HepG2 (cell line): ENCODE measurements around the gene SPRYD3. TPM values are rescaled to one million over a fixed set of nuclear protein-coding genes. Genes with fewer than 3 reads are reported as not detected.
A peak's percentile ranks its signal among the peaks of the same experiment; 100 is the strongest.

Experiments
- ATAC-seq: fragments of 200-7000 bp; cut with Tn5 transposase; 3 replicates; pipeline ENCODE4 v1.9.1; 2020; ENCODE audit warnings: mild to moderate bottlenecking, moderate library complexity
- BruUV-seq: library from RNA; stranded (reverse); fragments of 400-500 nt; replicated peaks from 2 replicates; lab custom pipeline; 2021; lab: Mats Ljungman, UMichigan
- CTCF ChIA-PET: fragments of 300-600 bp; formaldehyde crosslinking; extraction: SDS; loops from one replicate; lab custom pipeline; 2021; ENCODE audit warnings: low total read pairs, inconsistent platforms, low intra/inter-chr PET ratio; lab: Yijun Ruan, JAX
- POLR2A ChIA-PET: fragments of 350-600 bp; sonication (Branson Sonifier 250); formaldehyde crosslinking; loops from one replicate; lab custom pipeline; 2020; ENCODE audit warnings: antibody characterized with exemption, inconsistent platforms; lab: Yijun Ruan, JAX
- DNase-seq: peaks from one replicate; pipeline ENCODE4 v3.0.0-alpha.2; 2015; ENCODE audit warnings: low spot score
- FAIRE-seq: peaks from 3 replicates; lab custom pipeline; 2011; peaks lifted over from hg19 to GRCh38; lab: Jason Lieb, UNC
- H2AFZ ChIP-seq: one replicate; pipeline ENCODE4 v1.6.1; 2011; ENCODE audit warnings: low read length, inconsistent platforms
- H3K27ac ChIP-seq: fragments of 300-600 bp; 3 replicates; pipeline ENCODE4 v1.8.0; 2011; ENCODE audit warnings: mixed run types, mild to moderate bottlenecking, mixed read lengths, low read length, inconsistent platforms; ENCODE audit not compliant: insufficient read depth; ENCODE audit errors: extremely low read length
- H3K27me3 ChIP-seq, 2 experiments: fragments of 200-600 bp in 1 of 2; 2 replicates in 1 of 2; 3 replicates in 1 of 2; pipeline versions ENCODE4 v1.6.0 to v1.8.0; 2011; ENCODE audit warnings: low read length in 2 of 2, mild to moderate bottlenecking in 2 of 2, moderate library complexity in 2 of 2, inconsistent platforms in 1 of 2; ENCODE audit not compliant: insufficient read depth in 2 of 2, control insufficient read depth in 1 of 2
- H3K36me3 ChIP-seq, 2 experiments: fragments of 200-600 bp in 1 of 2; replicated peaks in 1 of 2; 2 replicates in 1 of 2; 3 replicates in 1 of 2; pipeline versions ENCODE4 v1.5.1 to v1.8.0; 2011; ENCODE audit warnings: low read length in 2 of 2, inconsistent platforms in 1 of 2; ENCODE audit not compliant: insufficient read depth in 2 of 2, control insufficient read depth in 1 of 2
- H3K4me1 ChIP-seq: 2 replicates; pipeline ENCODE4 v1.5.1; 2012; ENCODE audit warnings: low read length, inconsistent platforms; ENCODE audit not compliant: insufficient read depth
- H3K4me2 ChIP-seq: 2 replicates; pipeline ENCODE4 v1.6.0; 2011; ENCODE audit warnings: low read depth, low read length, inconsistent platforms
- H3K4me3 ChIP-seq, 3 experiments: fragments of 200-600 bp in 1 of 3; sonication (generic), shearing (Covaris generic) in 1 of 3; replicated peaks in 1 of 3; 2 replicates each; pipeline ENCODE4 v1.5.1; 2011 to 2016; ENCODE audit warnings: low read length in 3 of 3, inconsistent platforms in 2 of 3, low read depth in 2 of 3, mild to moderate bottlenecking in 2 of 3, control low read depth in 1 of 3, mixed read lengths in 1 of 3; ENCODE audit not compliant: insufficient read depth in 1 of 3
- H3K79me2 ChIP-seq: one replicate; pipeline ENCODE4 v1.6.1; 2011; ENCODE audit warnings: low read length, inconsistent platforms; ENCODE audit not compliant: insufficient read depth
- H3K9ac ChIP-seq: 2 replicates; pipeline ENCODE4 v1.6.0; 2011; ENCODE audit warnings: mild to moderate bottlenecking, low read depth, low read length, inconsistent platforms; ENCODE audit not compliant: insufficient read depth
- H3K9me3 ChIP-seq: 2 replicates; pipeline ENCODE4 v1.5.1; 2012; ENCODE audit warnings: mild to moderate bottlenecking, low read length
- H4K20me1 ChIP-seq: 2 replicates; pipeline ENCODE4 v1.6.0; 2011; ENCODE audit warnings: inconsistent platforms, mild to moderate bottlenecking, low read length, moderate library complexity; ENCODE audit not compliant: insufficient read depth
- AHR ChIP-seq: IDR thresholded peaks from 2 replicates; pipeline ENCODE4 v1.6.1; 2018; ENCODE audit warnings: missing genetic modification reagents, missing compliant biosample characterization
- GATAD1 ChIP-seq: IDR thresholded peaks from 2 replicates; pipeline ENCODE4 v1.6.1; 2016; ENCODE audit warnings: missing genetic modification reagents, missing compliant biosample characterization
- NONO ChIP-seq, 2 experiments: fragments of 450-650 bp in 1 of 2; sonication (generic) in 1 of 2; formaldehyde crosslinking in 1 of 2; IDR thresholded peaks in 1 of 2; conservative IDR thresholded peaks in 1 of 2; 2 replicates each; pipeline versions ENCODE4 v1.6.1 to v1.8.0; 2017 to 2022; ENCODE audit warnings: mild to moderate bottlenecking in 1 of 2, missing genetic modification reagents in 1 of 2, moderate library complexity in 1 of 2
- NR2C2 ChIP-seq: sonication (generic); formaldehyde crosslinking; IDR thresholded peaks from 2 replicates; pipeline ENCODE4 v1.4.0; 2020; ENCODE audit warnings: missing genetic modification reagents, mild to moderate bottlenecking, moderate library complexity, borderline replicate concordance
- RORA ChIP-seq: sonication (generic); formaldehyde crosslinking; IDR thresholded peaks from 2 replicates; pipeline ENCODE4 v1.5.0; 2020; ENCODE audit warnings: mild to moderate bottlenecking, missing genetic modification reagents, moderate library complexity
- SIX1 ChIP-seq: sonication (generic); formaldehyde crosslinking; IDR thresholded peaks from 2 replicates; pipeline ENCODE4 v1.4.0; 2020; ENCODE audit warnings: missing genetic modification reagents, borderline replicate concordance
- SNRNP70 ChIP-seq: fragments of 200-400 bp; formaldehyde crosslinking; IDR thresholded peaks from 2 replicates; pipeline ENCODE4 v1.6.1; 2017; ENCODE audit warnings: mild to moderate bottlenecking, low read depth, low read length, moderate library complexity
- SOX13 ChIP-seq, 3 experiments: fragments of 450-650 bp in 1 of 3; sonication (generic) in 1 of 3; formaldehyde crosslinking in 1 of 3; IDR thresholded peaks in 2 of 3; conservative IDR thresholded peaks in 1 of 3; 2 replicates each; pipeline versions ENCODE4 v1.5.0 to v1.6.1; 2016 to 2020; ENCODE audit warnings: antibody characterized with exemption in 1 of 3, mild to moderate bottlenecking in 1 of 3, missing compliant biosample characterization in 1 of 3, missing genetic modification reagents in 1 of 3, moderate library complexity in 1 of 3
- SP2 ChIP-seq: sonication (generic); formaldehyde crosslinking; IDR thresholded peaks from 2 replicates; pipeline ENCODE4 v1.5.1; 2020; ENCODE audit warnings: mild to moderate bottlenecking, missing genetic modification reagents
- TAF1 ChIP-seq: sonication (generic); formaldehyde crosslinking; IDR thresholded peaks from 2 replicates; pipeline ENCODE4 v1.4.0; 2020; ENCODE audit warnings: missing genetic modification reagents
- TCF7 ChIP-seq: sonication (generic); IDR thresholded peaks from 2 replicates; pipeline ENCODE4 v1.6.1; 2016; ENCODE audit warnings: antibody characterized with exemption, low read depth
- TMF1 ChIP-seq: sonication (generic); formaldehyde crosslinking; IDR thresholded peaks from 2 replicates; pipeline ENCODE4 v1.8.1; 2022; ENCODE audit warnings: low read depth, missing genetic modification reagents
- ZNF343 ChIP-seq: sonication (generic); formaldehyde crosslinking; IDR thresholded peaks from 2 replicates; pipeline ENCODE4 v1.4.0; 2020; ENCODE audit warnings: mild to moderate bottlenecking, missing genetic modification reagents
- ZNF431 ChIP-seq: sonication (generic); formaldehyde crosslinking; IDR thresholded peaks from 2 replicates; pipeline ENCODE4 v1.9.0; 2022; ENCODE audit warnings: missing genetic modification reagents, low read depth, mild to moderate bottlenecking, borderline replicate concordance
- ZNF598 ChIP-seq: sonication (generic); formaldehyde crosslinking; IDR thresholded peaks from 2 replicates; pipeline ENCODE4 v1.5.1; 2020; ENCODE audit warnings: mild to moderate bottlenecking, missing genetic modification reagents, borderline replicate concordance
- ZNF746 ChIP-seq: sonication (generic); formaldehyde crosslinking; IDR thresholded peaks from 2 replicates; pipeline ENCODE4 v1.8.0; 2022; ENCODE audit warnings: mild to moderate bottlenecking, missing genetic modification reagents
- WGBS: methylation state at CpG from one replicate; pipeline ENCODE4 v1.1.6; 2017; ENCODE audit warnings: low lambda C conversion rate; 5-methylcytosine and 5-hydroxymethylcytosine counted together
- in situ Hi-C: cut with HindIII; loops from 2 replicates; pipeline ENCODE4 v1.10.0; 2017; ENCODE audit warnings: low pct_unique_long_range_greater_than_20kb; ENCODE audit not compliant: extremely low pct_ligation_motif_present
- intact Hi-C: fragments of 100-400 bp; cut with micrococcal nuclease; formaldehyde crosslinking; loops from one replicate; pipeline ENCODE4 v1.10.0; 2022; ENCODE audit not compliant: unreplicated experiment
- polyA plus RNA-seq, 8 experiments: library from polyadenylated mRNA; depleted of rRNA in 3 of 8; stranded (reverse) in 7 of 8; unstranded in 1 of 8; fragments of >200 nt; fragmentation: Illumina TruSeq in 4 of 8; extraction: Trizol in 4 of 8; gene quantifications; 2 replicates each; pipeline versions ENCODE4 v1.2.1 to v1.2.3, GENCODE V29; 2011 to 2016; ENCODE audit warnings: low read depth in 4 of 8, missing spikeins in 1 of 8, mixed read lengths in 1 of 8; ENCODE audit not compliant: insufficient read depth in 1 of 8
- total RNA-seq, 5 experiments: library from RNA; depleted of rRNA; stranded (reverse); fragments of >200 nt; fragmentation: Illumina TruSeq; extraction: Trizol; gene quantifications; 2 replicates each; pipeline ENCODE4 v1.2.3, GENCODE V29; 2016; ENCODE audit warnings: low read depth in 1 of 5
- TF ChIP-seq, protein P1 (sequence below): IDR thresholded peaks from 2 replicates; pipeline ENCODE4 v1.6.1; 2016; ENCODE audit warnings: missing genetic modification reagents, missing compliant biosample characterization
- TF ChIP-seq, protein P2 (sequence below): sonication (generic); formaldehyde crosslinking; IDR thresholded peaks from 2 replicates; pipeline ENCODE4 v1.8.0; 2023; ENCODE audit warnings: mild to moderate bottlenecking, missing genetic modification reagents
- TF ChIP-seq, protein P3 (sequence below): sonication (generic); formaldehyde crosslinking; IDR thresholded peaks from 2 replicates; pipeline ENCODE4 v1.5.0; 2020; ENCODE audit warnings: mild to moderate bottlenecking, missing genetic modification reagents

SPRYD3 gene
- total and polyA plus RNA-seq, 2 of the 13 experiments (the other 11 are each of a cell fraction or from before 2014, with no cell fraction given) = 9.0 to 9.2 TPM

DNA sequence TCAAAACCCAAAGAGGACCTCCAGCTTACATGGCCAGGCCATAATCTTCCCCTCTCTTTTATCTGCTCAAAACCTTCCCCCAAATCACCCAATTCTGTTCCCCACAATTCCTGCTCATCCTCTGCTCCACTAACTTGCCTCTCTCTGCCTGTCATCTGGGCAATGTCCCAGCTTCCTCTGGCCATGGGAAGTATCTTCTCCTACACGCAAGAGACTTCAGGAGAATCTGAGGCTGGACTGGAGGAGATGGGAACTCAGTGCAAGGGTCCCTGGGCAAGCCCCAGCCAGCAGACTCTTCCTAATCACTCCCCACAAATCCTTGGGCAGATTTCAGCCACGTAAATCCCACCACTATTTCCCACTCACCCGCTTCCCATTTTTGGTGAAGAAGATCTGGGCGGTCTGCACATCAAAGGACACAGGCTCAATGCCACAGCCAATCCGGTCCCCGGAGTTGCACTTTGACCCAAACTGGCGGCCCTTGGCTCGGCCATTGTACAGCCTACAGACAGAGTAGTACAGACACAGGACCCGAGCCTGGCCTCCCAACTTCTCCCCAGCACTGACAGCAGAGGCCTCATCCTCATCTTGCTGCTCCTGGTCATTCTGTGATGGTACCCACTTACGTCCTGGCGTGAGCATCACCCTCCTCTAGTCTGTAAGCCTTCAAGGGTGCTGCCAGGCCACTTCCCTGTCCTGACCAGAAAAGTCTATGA lies 4.7 kb downstream of the SPRYD3 start (continued):
- TF ChIP-seq, protein P1, sequence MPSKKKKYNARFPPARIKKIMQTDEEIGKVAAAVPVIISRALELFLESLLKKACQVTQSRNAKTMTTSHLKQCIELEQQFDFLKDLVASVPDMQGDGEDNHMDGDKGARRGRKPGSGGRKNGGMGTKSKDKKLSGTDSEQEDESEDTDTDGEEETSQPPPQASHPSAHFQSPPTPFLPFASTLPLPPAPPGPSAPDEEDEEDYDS (CRISPR knock-in tag) = no peak
- TF ChIP-seq ZNF431 (CRISPR knock-in tag) (no peak), SIX1 (CRISPR knock-in tag) (no peak), GATAD1 (CRISPR knock-in tag) (no peak), NR2C2 (CRISPR knock-in tag) (0 out of 2 replicates have a peak, but pooled peaks have one; percentile 36), AHR (CRISPR knock-in tag) (no peak), TAF1 (0 out of 2 replicates have a peak, but pooled peaks have one; percentile 16), TCF7 (0 out of 2 replicates have a peak, but pooled peaks have one; percentile 18), ZNF746 (CRISPR knock-in tag) (no peak), SP2 (CRISPR knock-in tag) (no peak)
- TF ChIP-seq, protein P2, sequence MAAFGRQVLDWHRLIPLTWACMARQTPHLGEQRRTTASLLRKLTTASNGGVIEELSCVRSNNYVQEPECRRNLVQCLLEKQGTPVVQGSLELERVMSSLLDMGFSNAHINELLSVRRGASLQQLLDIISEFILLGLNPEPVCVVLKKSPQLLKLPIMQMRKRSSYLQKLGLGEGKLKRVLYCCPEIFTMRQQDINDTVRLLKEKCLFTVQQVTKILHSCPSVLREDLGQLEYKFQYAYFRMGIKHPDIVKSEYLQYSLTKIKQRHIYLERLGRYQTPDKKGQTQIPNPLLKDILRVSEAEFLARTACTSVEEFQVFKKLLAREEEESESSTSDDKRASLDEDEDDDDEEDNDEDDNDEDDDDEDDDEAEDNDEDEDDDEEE (CRISPR knock-in tag) = no peak

DNA sequence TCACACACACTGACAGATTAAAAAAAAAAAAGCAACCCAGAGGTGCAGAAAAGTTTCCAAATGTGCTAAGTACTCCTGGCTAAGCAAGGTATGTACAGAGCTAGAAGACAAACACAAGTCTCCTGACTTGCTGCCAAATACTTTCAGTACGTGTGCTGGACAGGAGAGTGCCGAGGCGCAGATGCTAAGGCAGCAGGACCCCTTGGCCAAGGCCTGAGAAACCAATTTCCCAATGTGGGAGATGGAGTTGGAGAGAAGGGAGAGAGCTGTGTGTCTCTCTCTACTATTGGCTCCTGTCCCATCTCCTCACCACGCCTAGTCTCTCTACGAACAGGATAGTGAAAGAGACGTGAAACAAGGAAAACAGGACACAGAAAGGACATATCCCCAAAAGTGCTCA lies 5.3 kb downstream of the SPRYD3 start:
- Histone ChIP-seq H2AFZ (no peak overlapping the region), H3K9me3 (no peaks in the 10 kb centered on the region), H3K4me2 (no peak overlapping the region), H3K27me3 (no peaks in the 10 kb centered on the region), H3K36me3 (peaks cover 1 to 12% of the 10 kb centered on the region in 2 experiments; a peak in 2 of 5 replicates), H3K27ac (no peak overlapping the region), H4K20me1 (no peaks in the 10 kb centered on the region), H3K79me2 (no peaks in the 10 kb centered on the region), H3K9ac (no peak overlapping the region), H3K4me1 (peaks cover 56% of the 10 kb centered on the region), H3K4me3 (no peak overlapping the region)
- no peak for DNase-seq
- ATAC-seq = no peak
- no TSS peak for BruUV-seq
- in situ Hi-C loops = no loop called here
- 95% methylated on average over 6 of the region's 6 CpGs for WGBS
- POLR2A ChIA-PET = no interaction called here
- intact Hi-C loops = no loop called here
- CTCF ChIA-PET = no interaction called here
- FAIRE-seq = no peak
- no peak for TF ChIP-seq ZNF343
- TF ChIP-seq ZNF598 = no peak
- TF ChIP-seq RORA (CRISPR knock-in tag) = no peak
- no peak for TF ChIP-seq SOX13 (IDR thresholded peaks at IDR 0.05)
- TF ChIP-seq SOX13 (CRISPR knock-in tag; conservative IDR thresholded peaks at IDR 0.05 in 1 of 2, IDR thresholded peaks at IDR 0.05 in 1 of 2) = no peak
- TF ChIP-seq, protein P3, sequence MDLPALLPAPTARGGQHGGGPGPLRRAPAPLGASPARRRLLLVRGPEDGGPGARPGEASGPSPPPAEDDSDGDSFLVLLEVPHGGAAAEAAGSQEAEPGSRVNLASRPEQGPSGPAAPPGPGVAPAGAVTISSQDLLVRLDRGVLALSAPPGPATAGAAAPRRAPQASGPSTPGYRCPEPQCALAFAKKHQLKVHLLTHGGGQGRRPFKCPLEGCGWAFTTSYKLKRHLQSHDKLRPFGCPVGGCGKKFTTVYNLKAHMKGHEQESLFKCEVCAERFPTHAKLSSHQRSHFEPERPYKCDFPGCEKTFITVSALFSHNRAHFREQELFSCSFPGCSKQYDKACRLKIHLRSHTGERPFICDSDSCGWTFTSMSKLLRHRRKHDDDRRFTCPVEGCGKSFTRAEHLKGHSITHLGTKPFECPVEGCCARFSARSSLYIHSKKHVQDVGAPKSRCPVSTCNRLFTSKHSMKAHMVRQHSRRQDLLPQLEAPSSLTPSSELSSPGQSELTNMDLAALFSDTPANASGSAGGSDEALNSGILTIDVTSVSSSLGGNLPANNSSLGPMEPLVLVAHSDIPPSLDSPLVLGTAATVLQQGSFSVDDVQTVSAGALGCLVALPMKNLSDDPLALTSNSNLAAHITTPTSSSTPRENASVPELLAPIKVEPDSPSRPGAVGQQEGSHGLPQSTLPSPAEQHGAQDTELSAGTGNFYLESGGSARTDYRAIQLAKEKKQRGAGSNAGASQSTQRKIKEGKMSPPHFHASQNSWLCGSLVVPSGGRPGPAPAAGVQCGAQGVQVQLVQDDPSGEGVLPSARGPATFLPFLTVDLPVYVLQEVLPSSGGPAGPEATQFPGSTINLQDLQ (CRISPR knock-in tag) = no peak
- TF ChIP-seq TMF1 = no peak
- TF ChIP-seq NONO (IDR thresholded peaks at IDR 0.05) = no peak
- no peak for TF ChIP-seq NONO (CRISPR knock-in tag; conservative IDR thresholded peaks at IDR 0.05)
- TF ChIP-seq SNRNP70 = no peak
